IPS-NIHi7 (cell line): ENCODE data around the gene SLC18A3.

ENCODE experiments used
- DNase-seq: peaks from one replicate; pipeline ENCODE4 v3.0.0; 2012; ENCODE audit warnings: mixed read lengths; ENCODE audit errors: extremely low spot score

SLC18A3 gene

GRCh38 chr10:49611816-49612512 lies 1.9 kb downstream of the SLC18A3 start:
- DNase-seq = no peak

GRCh38 chr10:49612513-49613164 lies 2.5 kb downstream of the SLC18A3 start:
- DNase-seq = peak; percentile 86

- DNase-seq = no peak
These were observed 3.2 kb downstream of the SLC18A3 start for GRCh38 chr10:49613165-49613881.

- DNase-seq = no peak
These were observed 3.8 kb downstream of the SLC18A3 start, which contains the start of gene CHAT for GRCh38 chr10:49613882-49614241. CHAT (plus strand) TSS chr10:49614037; CDS start chr10:49614190, 153 bp downstream.

GRCh38 chr10:49614242-49615198 lies 4.4 kb downstream of the SLC18A3 start:
- DNase-seq = no peak

- no peak for DNase-seq
These were observed 5.1 kb downstream of the SLC18A3 start for GRCh38 chr10:49615213-49615612.

- DNase-seq = no peak
These were observed 5.6 kb downstream of the SLC18A3 start for GRCh38 chr10:49615721-49616120.

GRCh38 chr10:49616421-49617101 lies 6.5 kb downstream of the SLC18A3 start:
- DNase-seq = no peak

- DNase-seq = no peak
These were observed 7.3 kb downstream of the SLC18A3 start for GRCh38 chr10:49617121-49618020.

GRCh38 chr10:49618821-49619220 lies 8.7 kb downstream of the SLC18A3 start:
- no peak for DNase-seq

GRCh38 chr10:49619613-49620012 lies 9.5 kb downstream of the SLC18A3 start:
- DNase-seq = peak; percentile 48

GRCh38 chr10:49620286-49620810 lies 10.2 kb downstream of the SLC18A3 start:
- no peak for DNase-seq

GRCh38 chr10:49620841-49621378 lies 10.8 kb downstream of the SLC18A3 start:
- DNase-seq = no peak

- no peak for DNase-seq
These were observed 11.5 kb downstream of the SLC18A3 start for GRCh38 chr10:49621561-49621960.

GRCh38 chr10:49622426-49623425 lies 12.6 kb downstream of the SLC18A3 start:
- no peak for DNase-seq

- no peak for DNase-seq
These were observed 14.5 kb downstream of the SLC18A3 start for GRCh38 chr10:49624629-49625028.

- DNase-seq = no peak
These were observed 15.3 kb downstream of the SLC18A3 start for GRCh38 chr10:49625411-49625810.

- DNase-seq = no peak
These were observed 16.9 kb downstream of the SLC18A3 start for GRCh38 chr10:49627038-49627437.
